K562 (cell line): ENCODE measurements around the gene RNF167. TPM values are rescaled to one million over a fixed set of nuclear protein-coding genes. Genes with fewer than 3 reads are reported as not detected.

Source experiments
- ATAC-seq: fragments of 200-7000 bp; cut with Tn5 transposase; 3 replicates; pipeline ENCODE4 v1.9.1; 2020; ENCODE audit warnings: moderate library complexity
- BruUV-seq: library from RNA; stranded (reverse); fragments of 400-500 nt; replicated peaks from 2 replicates; lab custom pipeline; 2021; lab: Mats Ljungman, UMichigan
- CTCF ChIA-PET: fragments of 300-600 bp; formaldehyde crosslinking; extraction: SDS; loops from one replicate; lab custom pipeline; 2021; ENCODE audit warnings: low intra/inter-chr PET ratio; lab: Yijun Ruan, JAX
- POLR2A ChIA-PET: fragments of 300-600, 350-650 bp; sonication (Branson Sonifier 250); formaldehyde crosslinking; extraction: SDS; loops from one replicate; lab custom pipeline; 2021; ENCODE audit warnings: antibody characterized with exemption, inconsistent platforms; lab: Yijun Ruan, JAX
- DNase-seq, 4 experiments: peaks; one replicate each; pipeline versions ENCODE4 v3.0.0 to v3.0.0-alpha.2; 2011 to 2018; ENCODE audit warnings: low spot score in 3 of 4, mixed read lengths in 3 of 4; ENCODE audit errors: extremely low read depth in 1 of 4
- FAIRE-seq: peaks from 2 replicates; lab custom pipeline; 2011; peaks lifted over from hg19 to GRCh38; lab: Jason Lieb, UNC
- H2AFZ ChIP-seq: 2 replicates; pipeline ENCODE4 v1.6.0; 2011; ENCODE audit warnings: low read depth, low read length, control low read depth, inconsistent platforms
- H3K27ac ChIP-seq: fragments of 200-600 bp; 3 replicates; pipeline ENCODE4 v1.8.0; 2011; ENCODE audit warnings: low read depth, mild to moderate bottlenecking, control low read depth, inconsistent platforms, low read length, moderate library complexity, mixed read lengths; ENCODE audit errors: extremely low read depth
- H3K27me3 ChIP-seq, 2 experiments: fragments of 300-600 bp in 1 of 2; 2 replicates in 1 of 2; 3 replicates in 1 of 2; pipeline versions ENCODE4 v1.6.0 to v1.8.0; 2011; ENCODE audit warnings: inconsistent platforms in 2 of 2, low read length in 2 of 2, mild to moderate bottlenecking in 1 of 2, mixed read lengths in 1 of 2, moderate library complexity in 1 of 2; ENCODE audit not compliant: control insufficient read depth in 2 of 2, insufficient read depth in 2 of 2
- H3K36me3 ChIP-seq: fragments of 300-600 bp; 3 replicates; pipeline ENCODE4 v1.8.0; 2011; ENCODE audit warnings: mild to moderate bottlenecking, low read length, inconsistent platforms; ENCODE audit not compliant: control insufficient read depth, insufficient read depth
- H3K4me1 ChIP-seq, 2 experiments: fragments of 200-600 bp in 1 of 2; replicated peaks in 1 of 2; 2 replicates in 1 of 2; 3 replicates in 1 of 2; pipeline versions ENCODE4 v1.5.1 to v1.8.0; 2011; ENCODE audit warnings: inconsistent platforms in 2 of 2, low read length in 2 of 2, mild to moderate bottlenecking in 1 of 2, mixed read lengths in 1 of 2, moderate library complexity in 1 of 2; ENCODE audit not compliant: control insufficient read depth in 2 of 2, insufficient read depth in 2 of 2
- H3K4me2 ChIP-seq: 2 replicates; pipeline ENCODE4 v1.6.1; 2011; ENCODE audit warnings: low read length, control low read depth, inconsistent platforms, mixed read lengths; ENCODE audit not compliant: insufficient read depth
- H3K4me3 ChIP-seq: fragments of 200-600 bp; sonication (generic), shearing (Covaris generic); 2 replicates; pipeline ENCODE4 v1.5.1; 2016; ENCODE audit warnings: control low read depth, inconsistent platforms
- H3K79me2 ChIP-seq: fragments of 200-600 bp; 3 replicates; pipeline ENCODE4 v1.8.0; 2011; ENCODE audit warnings: low read length, inconsistent platforms; ENCODE audit not compliant: control insufficient read depth, insufficient read depth
- H3K9ac ChIP-seq, 2 experiments: 2 replicates each; pipeline versions ENCODE4 v1.6.0 to v1.6.1; 2011; ENCODE audit warnings: low read depth in 2 of 2, low read length in 2 of 2, control low read depth in 1 of 2, inconsistent platforms in 1 of 2, mild to moderate bottlenecking in 1 of 2, mixed read lengths in 1 of 2; ENCODE audit not compliant: insufficient read depth in 1 of 2
- H3K9me1 ChIP-seq: one replicate; pipeline ENCODE4 v1.6.0; 2011; ENCODE audit warnings: inconsistent platforms, mild to moderate bottlenecking, low read length, moderate library complexity; ENCODE audit not compliant: control insufficient read depth, insufficient read depth
- H3K9me3 ChIP-seq: replicated peaks from 2 replicates; pipeline ENCODE4 v1.5.1; 2011; ENCODE audit warnings: low read depth, low read length, inconsistent platforms; ENCODE audit not compliant: control insufficient read depth, insufficient read depth
- H4K20me1 ChIP-seq: replicated peaks from 2 replicates; pipeline ENCODE4 v1.6.1; 2011; ENCODE audit warnings: low read length, inconsistent platforms, mixed read lengths; ENCODE audit not compliant: control insufficient read depth, insufficient read depth
- BCOR ChIP-seq: fragments of 450-650 bp; IDR thresholded peaks from 2 replicates; pipeline ENCODE4 v1.6.1; 2016
- CREB1 ChIP-seq, 2 experiments: sonication (generic) in 1 of 2; formaldehyde crosslinking in 1 of 2; IDR thresholded peaks; 2 replicates each; pipeline versions ENCODE4 v1.6.1 to v1.8.0; 2012 to 2022; ENCODE audit warnings: inconsistent platforms in 1 of 2, mild to moderate bottlenecking in 1 of 2, missing genetic modification reagents in 1 of 2, moderate library complexity in 1 of 2
- DLX4 ChIP-seq: fragments of 250-450 bp; sonication (Bioruptor Pico); IDR thresholded peaks from 2 replicates; pipeline ENCODE4 v1.6.1; 2021; ENCODE audit warnings: mild to moderate bottlenecking
- NFXL1 ChIP-seq: fragments of 450-650 bp; formaldehyde crosslinking; IDR thresholded peaks from 2 replicates; pipeline ENCODE4 v1.4.0; 2021; ENCODE audit warnings: mild to moderate bottlenecking
- POLR2G ChIP-seq: fragments of 200-400 bp; formaldehyde crosslinking; IDR thresholded peaks from 2 replicates; pipeline ENCODE4 v1.6.1; 2017; ENCODE audit warnings: low read depth, mild to moderate bottlenecking, antibody characterized with exemption, low read length, moderate library complexity
- RBM34 ChIP-seq: fragments of 200-400 bp; formaldehyde crosslinking; IDR thresholded peaks from 2 replicates; pipeline ENCODE4 v1.6.1; 2018; ENCODE audit warnings: low read length, borderline replicate concordance; ENCODE audit not compliant: insufficient read depth
- SOX6 ChIP-seq: fragments of 450-650 bp; IDR thresholded peaks from 2 replicates; pipeline ENCODE4 v1.6.1; 2014; ENCODE audit warnings: mild to moderate bottlenecking
- TAF7 ChIP-seq: fragments of 450-650 bp; IDR thresholded peaks from 2 replicates; pipeline ENCODE4 v1.6.1; 2016; ENCODE audit warnings: missing genetic modification characterization, missing compliant biosample characterization
- ZBTB17 ChIP-seq: fragments of 450-650 bp; formaldehyde crosslinking; IDR thresholded peaks from 2 replicates; pipeline ENCODE4 v1.4.0; 2020; ENCODE audit warnings: mild to moderate bottlenecking
- ZFPM2 ChIP-seq: fragments of 250-450 bp; sonication (Bioruptor Pico); IDR thresholded peaks from 2 replicates; pipeline ENCODE4 v1.5.1; 2022; ENCODE audit warnings: mild to moderate bottlenecking
- ZNF75A ChIP-seq: fragments of 450-650 bp; formaldehyde crosslinking; IDR thresholded peaks from 2 replicates; pipeline ENCODE4 v1.4.0; 2020; ENCODE audit warnings: mild to moderate bottlenecking
- WGBS: fragments of 100-300 bp; shearing (Covaris generic); methylation state at CpG from one replicate; pipeline ENCODE4 v1.1.6; 2016; ENCODE audit warnings: low coverage, mixed read lengths; ENCODE audit not compliant: insufficient coverage; ENCODE audit errors: missing lambda C conversion rate; 5-methylcytosine and 5-hydroxymethylcytosine counted together
- in situ Hi-C: fragments of 300-500 bp; cut with MboI; formaldehyde crosslinking; loops from 4 replicates; pipeline ENCODE4 v1.15.0; 2018; ENCODE audit warnings: inconsistent platforms, mixed read lengths
- intact Hi-C: fragments of 100-400 bp; cut with micrococcal nuclease; formaldehyde crosslinking; loops from 2 replicates; pipeline ENCODE4 v1.14.2; 2022
- polyA plus RNA-seq, 8 experiments: library from polyadenylated mRNA; depleted of rRNA in 4 of 8; stranded (reverse) in 5 of 8; unstranded in 3 of 8; fragments of >200 nt; fragmentation: Nextera tagmentation in 2 of 8; fragmentation: Illumina TruSeq in 1 of 8; extraction: Ambion mirVana in 2 of 8; extraction: Trizol in 1 of 8; gene quantifications; 2 replicates each; pipeline versions ENCODE4 v1.2.1 to v1.2.3, GENCODE V29; 2011 to 2014; ENCODE audit warnings: inconsistent platforms in 1 of 8, missing spikeins in 1 of 8
- total RNA-seq, 7 experiments: library from RNA; depleted of rRNA in 6 of 7; stranded (reverse); fragments of >200 nt in 6 of 7; fragmentation: Illumina TruSeq in 2 of 7; extraction: Trizol in 2 of 7; gene quantifications; 2 replicates each; pipeline versions ENCODE4 v1.2.1 to v1.2.3, GENCODE V29; 2011 to 2021; ENCODE audit warnings: low replicate concordance in 1 of 7
- TF ChIP-seq, protein P1 (sequence below): fragments of 450-650 bp; IDR thresholded peaks from one replicate; pipeline ENCODE4 v1.6.1; 2018; ENCODE audit warnings: mild to moderate bottlenecking, moderate library complexity; ENCODE audit not compliant: partially characterized antibody

Gene RNF167
- total and polyA plus RNA-seq, 9 of the 15 experiments (the other 6 are each of a cell fraction or from before 2014, with no cell fraction given): 16.5 to 143 (median 45.5) TPM

GRCh38 chr17:4892499-4893221, 47.4 kb upstream of the RNF167 start:
- Histone ChIP-seq H3K4me2 (no peak overlapping the region), H3K36me3 (peaks cover 74% of the 10 kb centered on the region; the same call in 2 of the 3 replicates), H3K4me1 (peaks cover 0 to 18% of the 10 kb centered on the region in 2 experiments; a peak in 2 of 5 replicates), H3K9me3 (no peaks in the 10 kb centered on the region), H3K27me3 (no peaks in the 10 kb centered on the region), H4K20me1 (0 out of 2 replicates have a peak, but pooled peaks cover 3% of the 10 kb centered on the region), H2AFZ (no peak overlapping the region), H3K9ac (peak overlapping the region in 1 of 2 experiments; percentile 22; a peak in 1 of 4 replicates), H3K9me1 (no peaks in the 10 kb centered on the region), H3K27ac (no peak overlapping the region), H3K79me2 (no peaks in the 10 kb centered on the region), H3K4me3 (no peak overlapping the region)
- intact Hi-C loops (no loop called here), in situ Hi-C loops (no loop called here)
- ChIA-PET POLR2A (no interaction called here), CTCF (no interaction called here)
- ATAC-seq (no peak), FAIRE-seq (no peak), DNase-seq (no peak)
- BruUV-seq: no TSS peak
- peak; percentile 51; the same call in 1 of the 2 replicates for TF ChIP-seq POLR2G
- TF ChIP-seq NFXL1: no peak
- 80% methylated on average over 6 of the region's 23 CpGs for WGBS

DNA sequence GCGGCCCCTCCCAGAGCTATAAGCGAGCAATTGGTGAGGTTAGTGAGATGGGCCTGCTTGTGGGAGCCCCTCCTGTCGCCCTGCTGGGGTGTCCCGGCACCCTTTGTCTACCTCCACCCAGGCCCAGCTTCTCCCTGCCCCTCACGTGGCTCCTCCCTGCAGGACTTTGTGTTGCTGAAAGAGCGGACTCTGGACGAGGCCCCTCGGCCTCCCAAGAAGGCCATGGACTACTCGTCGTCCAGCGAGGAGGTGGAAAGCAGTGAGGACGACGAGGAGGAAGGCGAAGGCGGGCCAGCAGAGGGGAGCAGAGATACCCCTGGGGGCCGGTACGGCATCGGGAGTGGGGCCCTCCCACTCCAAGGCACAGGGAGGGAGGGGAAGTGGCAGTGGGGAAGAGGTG, 46.8 kb upstream of the RNF167 start:
- no peaks in the 10 kb centered on the region for H3K27me3 ChIP-seq
- ChIA-PET POLR2A (no interaction called here), CTCF (no interaction called here)
- no peak overlapping the region for H3K4me2 ChIP-seq
- TF ChIP-seq, protein P1, sequence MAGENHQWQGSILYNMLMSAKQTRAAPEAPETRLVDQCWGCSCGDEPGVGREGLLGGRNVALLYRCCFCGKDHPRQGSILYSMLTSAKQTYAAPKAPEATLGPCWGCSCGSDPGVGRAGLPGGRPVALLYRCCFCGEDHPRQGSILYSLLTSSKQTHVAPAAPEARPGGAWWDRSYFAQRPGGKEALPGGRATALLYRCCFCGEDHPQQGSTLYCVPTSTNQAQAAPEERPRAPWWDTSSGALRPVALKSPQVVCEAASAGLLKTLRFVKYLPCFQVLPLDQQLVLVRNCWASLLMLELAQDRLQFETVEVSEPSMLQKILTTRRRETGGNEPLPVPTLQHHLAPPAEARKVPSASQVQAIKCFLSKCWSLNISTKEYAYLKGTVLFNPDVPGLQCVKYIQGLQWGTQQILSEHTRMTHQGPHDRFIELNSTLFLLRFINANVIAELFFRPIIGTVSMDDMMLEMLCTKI: no peak
- no peak for TF ChIP-seq ZFPM2
- no peak for TF ChIP-seq TAF7 (tag)
- TF ChIP-seq CREB1 (IDR thresholded peaks at IDR 0.05): no peak
- TF ChIP-seq CREB1 (CRISPR knock-in tag; IDR thresholded peaks at IDR 0.05): no peak
- no peak for TF ChIP-seq DLX4
- TF ChIP-seq ZNF75A: no peak
- no peak for TF ChIP-seq ZBTB17 (CRISPR knock-in tag)
- no peak for TF ChIP-seq BCOR
- TF ChIP-seq RBM34: no peak
- TF ChIP-seq SOX6: no peak
- in situ Hi-C loops (no loop called here), intact Hi-C loops (no loop called here)
- no peaks in the 10 kb centered on the region for H3K9me3 ChIP-seq
- H4K20me1 ChIP-seq: 0 out of 2 replicates have a peak, but pooled peaks cover 3% of the 10 kb centered on the region
- 76% methylated on average over 6 of the region's 18 CpGs for WGBS
- H3K79me2 ChIP-seq: no peaks in the 10 kb centered on the region
- H3K4me3 ChIP-seq: no peak overlapping the region
- no peak overlapping the region for H3K27ac ChIP-seq
- peaks cover 0 to 18% of the 10 kb centered on the region in 2 experiments; a peak in 2 of 5 replicates for H3K4me1 ChIP-seq
- H3K36me3 ChIP-seq: peaks cover 74% of the 10 kb centered on the region; the same call in 2 of the 3 replicates
- no peak overlapping the region; a peak in 1 of 4 replicates for H3K9ac ChIP-seq
- no peak overlapping the region for H2AFZ ChIP-seq
- FAIRE-seq (no peak), ATAC-seq (no peak), DNase-seq (no peak)
- H3K9me1 ChIP-seq: no peaks in the 10 kb centered on the region
- BruUV-seq: no TSS peak
